ENCODE results near the gene MEF2C.

Gene MEF2C

DNA sequence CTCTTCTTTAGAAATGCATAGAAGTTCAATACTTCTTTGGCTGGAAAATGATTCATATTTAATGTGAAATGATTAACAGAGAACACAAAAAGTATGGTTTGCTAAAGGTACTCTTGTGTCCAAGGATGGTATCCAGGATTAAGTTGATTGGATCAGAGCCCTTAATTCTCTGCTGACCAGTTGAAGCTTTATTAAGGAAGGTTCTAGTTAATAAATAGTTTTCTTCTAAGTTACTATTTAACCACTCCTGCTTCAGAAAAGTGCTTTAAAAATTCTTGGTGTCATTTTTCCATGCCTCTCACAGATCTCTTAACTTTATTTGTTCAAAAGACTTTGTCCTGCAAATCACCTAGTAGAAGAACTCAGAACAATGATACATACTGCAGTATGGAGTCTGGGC, 134.3 kb downstream of the MEF2C start:
- no peak for DNase-seq

DNA sequence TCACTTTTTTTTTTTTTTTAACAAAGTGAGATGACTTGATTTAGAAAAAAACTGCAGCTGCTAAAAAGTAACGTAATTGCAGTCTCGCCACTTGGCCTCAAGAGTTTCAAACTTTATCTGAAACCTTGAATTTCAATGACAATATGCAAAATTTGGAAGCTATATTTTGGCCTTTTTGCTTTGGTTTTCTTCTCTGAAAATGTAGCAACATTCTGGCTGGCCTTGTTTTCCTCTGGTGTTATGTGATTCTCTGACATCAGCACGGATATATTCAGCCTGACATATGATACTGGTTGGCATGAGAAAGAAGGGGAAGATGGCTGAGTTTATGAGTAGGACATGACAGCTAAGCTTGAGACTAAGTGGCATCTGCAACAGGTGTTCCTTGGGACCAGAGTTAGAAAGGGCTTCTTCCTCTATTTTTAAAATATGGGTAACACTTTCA, 136.5 kb downstream of the MEF2C start:
- no peak for DNase-seq

DNA sequence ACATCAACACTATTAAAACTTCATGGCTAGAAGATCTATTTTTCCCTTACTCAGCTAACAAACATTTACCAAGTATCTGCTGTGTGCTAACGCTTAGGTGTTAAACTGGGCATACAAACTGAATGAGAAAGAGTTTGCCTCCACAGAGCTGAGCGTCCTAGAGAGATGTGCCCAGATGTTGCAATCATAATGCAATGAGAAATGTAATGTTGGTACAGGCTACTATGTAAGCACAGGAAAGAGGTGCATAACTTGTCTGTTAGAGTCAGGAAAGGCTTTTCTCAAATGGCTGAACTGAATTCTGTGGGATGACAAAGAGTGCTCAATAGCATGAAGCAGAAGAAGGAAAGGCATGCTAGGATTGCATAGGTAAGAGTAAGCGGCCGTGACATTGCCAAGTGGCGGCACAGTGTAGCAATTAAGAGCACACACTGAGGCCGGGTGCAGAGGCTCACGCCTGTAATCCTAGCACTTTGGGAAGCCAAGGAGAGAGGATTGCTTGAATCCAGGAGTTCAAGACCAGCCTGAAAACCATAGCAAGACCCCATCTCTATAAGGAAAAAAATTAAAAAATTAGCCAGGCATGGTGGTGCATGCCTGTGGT, 137.8 kb downstream of the MEF2C start:
- DNase-seq = no peak

DNA sequence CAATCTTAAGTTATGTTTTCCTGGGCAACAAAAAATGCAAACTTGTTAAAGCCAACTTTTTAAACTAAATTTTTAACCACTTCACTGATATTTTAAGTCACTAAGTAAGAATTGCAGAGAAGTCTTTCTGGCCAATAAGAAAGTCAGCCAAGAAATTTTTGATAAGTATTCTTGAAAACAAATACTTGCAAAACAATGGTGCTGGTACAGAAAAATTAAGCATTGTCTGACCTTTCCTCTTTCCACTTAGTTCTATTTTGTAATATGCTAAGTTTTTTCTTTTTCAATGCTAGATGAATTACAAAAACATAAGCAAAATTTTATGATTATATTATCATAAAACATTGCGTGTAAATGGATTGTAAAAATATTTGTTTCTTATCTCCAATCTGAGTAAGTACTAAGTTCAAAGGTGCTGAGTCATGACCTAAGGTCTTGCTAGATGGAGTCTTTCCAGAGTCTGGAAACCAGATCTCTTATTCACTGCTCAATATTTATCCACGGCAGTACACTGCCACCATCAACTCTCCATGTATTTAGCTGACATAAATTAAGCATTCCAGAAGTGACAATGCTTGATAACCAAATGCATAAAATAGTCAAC, 139.7 kb downstream of the MEF2C start:
- DNase-seq = no peak

DNA sequence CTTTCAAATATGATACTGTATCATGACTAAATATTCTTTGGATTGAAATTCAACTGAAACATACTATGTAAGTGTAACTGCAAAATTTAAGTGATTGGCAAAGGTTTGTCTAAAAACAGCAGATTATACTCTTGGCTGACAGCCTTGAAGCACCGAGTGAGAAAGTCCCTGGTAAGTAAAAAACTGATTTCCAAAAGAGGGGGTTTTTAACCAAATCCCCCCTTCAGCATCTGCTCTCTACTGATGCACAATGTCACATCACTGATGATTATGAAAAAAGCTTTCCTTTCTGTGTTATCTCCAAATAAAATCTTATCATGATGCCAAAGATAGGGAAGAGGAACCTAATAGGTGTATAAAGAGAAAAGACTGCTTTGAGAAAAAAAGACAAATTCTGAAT, 141.0 kb downstream of the MEF2C start:
- no peak for DNase-seq

DNA sequence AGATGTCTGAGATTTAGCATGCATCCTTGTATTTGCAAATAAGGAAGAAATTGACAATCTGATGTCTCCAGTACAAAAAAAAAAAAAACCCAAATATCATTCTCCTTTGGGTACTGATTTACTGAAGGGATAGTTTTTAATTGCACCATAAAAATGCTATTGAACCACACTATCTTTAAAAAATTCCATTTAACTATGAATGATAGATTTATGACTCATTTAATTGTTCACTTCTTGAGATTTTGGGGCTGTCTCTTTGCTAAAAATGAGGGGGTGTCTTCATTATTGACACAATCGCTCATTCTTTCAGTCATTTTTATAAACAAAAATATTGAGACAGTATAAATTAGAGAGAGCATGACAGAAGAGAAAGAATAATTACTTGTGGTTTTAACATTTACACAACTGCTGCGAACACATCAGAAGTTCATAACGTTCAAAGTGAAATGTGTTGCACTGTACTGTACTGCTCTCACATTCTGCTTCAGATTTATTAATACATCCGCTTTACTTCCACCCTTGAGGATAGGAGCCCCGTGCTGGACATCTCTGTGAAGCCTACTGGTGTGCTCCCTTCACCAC, 142.3 kb downstream of the MEF2C start:
- no peak for DNase-seq

DNA sequence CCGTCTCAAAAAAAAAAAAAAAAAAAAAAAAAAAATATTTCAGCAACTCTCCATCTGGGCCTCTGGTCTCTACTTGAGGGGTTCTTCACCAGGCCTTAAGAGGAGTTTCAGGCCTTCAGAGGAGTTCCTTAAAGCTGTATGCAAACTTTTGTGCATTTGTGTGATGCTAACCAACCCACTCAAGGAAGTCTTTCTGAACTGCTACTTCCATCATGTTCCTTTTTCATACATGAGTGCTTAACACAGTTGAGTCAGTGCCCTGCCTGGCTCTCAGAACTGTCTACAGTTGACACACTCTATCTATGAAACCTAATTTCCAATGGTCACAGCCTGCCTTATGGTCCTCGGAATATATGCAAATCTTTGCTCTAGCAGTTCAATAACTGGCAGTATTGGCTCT, 146.5 kb downstream of the MEF2C start:
- DNase-seq = no peak

DNA sequence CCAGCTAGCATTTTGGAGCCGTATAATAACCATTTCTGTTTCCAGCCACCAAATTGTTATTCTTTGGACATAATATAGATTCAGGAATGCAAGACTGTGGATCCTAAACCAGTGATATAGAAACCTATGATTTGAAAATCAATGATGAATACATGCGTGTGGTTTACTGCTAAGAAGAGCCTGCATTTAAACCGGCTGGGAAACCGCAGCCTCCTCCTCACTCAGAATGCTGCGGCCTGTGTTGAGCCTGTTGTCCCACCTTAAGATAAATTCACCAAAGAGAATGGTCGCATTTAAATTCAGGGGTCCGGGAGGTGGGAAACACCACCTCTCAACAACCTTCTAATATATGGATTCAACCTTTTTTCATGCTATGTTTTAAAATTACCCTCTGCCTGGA, 148.0 kb downstream of the MEF2C start:
- DNase-seq = no peak

DNA sequence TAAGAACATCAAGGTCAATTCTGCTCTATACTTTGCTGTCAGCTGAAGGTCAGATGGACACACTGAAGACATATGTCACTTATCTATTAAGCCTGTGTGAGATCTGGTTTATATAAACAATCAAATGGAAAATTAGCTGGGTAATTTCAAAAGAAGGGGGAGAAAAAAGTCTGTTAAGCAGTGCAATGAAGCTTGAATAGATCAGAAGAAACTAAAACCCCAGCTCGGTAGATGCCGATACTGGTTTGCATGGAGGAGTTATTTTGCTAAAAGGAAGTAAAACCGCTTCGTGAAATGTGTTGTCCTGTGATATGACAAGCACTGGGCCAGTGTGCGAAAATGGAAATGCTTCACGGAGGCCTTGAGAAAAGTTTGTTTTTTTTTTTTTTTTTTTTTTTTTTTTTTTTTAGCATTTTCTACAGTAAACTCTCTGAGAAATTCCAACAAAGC, 148.8 kb downstream of the MEF2C start:
- peak in 1 of 5 experiments; percentile 16 for DNase-seq

DNA sequence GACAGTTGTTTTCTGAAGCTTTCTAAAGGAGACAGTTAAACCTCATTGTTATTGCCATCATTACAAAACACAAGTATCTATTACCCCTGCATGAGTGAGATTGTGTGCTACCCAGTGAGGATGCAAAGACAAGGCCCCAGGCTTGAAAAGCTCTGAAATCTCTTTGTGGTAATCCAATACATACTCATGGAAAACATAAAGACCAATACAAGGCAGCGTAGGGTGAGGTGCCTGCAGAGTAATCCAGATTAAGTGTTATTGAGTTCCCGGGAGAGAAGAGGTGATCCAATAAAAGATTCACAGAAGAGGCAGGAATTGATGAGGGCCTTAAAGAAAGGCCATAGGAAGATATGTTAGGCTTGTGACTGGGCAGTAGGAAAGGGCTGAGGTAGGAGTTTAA, 150.1 kb downstream of the MEF2C start:
- no peak for DNase-seq

DNA sequence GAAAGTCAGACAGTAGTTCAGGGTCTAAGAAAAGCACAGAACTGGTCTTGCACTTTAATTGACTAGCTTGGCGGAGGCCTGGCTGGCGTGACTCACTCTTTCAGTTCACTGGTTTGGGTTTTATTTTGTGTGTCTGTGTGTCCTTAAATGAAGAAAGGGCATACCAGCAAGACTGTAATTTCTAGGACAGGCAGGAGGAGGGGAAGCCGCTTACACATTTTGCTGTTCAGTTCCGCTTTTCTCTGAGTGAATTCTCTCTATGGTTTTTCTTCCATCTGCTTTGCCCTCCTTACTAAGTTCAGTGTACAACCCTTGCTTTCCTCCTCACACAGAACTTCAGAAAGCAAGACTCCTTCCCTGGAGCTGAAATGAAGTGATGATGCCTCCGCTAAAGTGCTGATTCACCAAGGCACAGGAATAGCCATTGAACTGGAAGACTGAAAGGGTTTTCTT, 150.8 kb downstream of the MEF2C start:
- no peak for DNase-seq

DNA sequence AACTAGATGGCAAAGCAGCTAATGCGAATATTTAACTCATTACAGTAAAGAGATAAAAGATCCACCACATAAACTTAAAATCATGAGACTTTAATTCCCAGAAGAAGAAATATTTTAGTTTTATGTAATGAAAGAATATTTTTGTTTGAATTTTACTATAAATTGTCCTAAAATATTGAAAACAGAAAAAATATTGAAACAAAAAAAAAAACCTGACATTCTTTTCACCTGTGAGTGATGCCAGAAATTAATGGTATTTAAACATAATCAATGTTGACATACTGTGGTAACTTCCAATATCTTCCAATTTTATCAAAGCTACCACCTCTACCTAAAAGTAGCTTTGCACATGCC, 153.2 kb downstream of the MEF2C start:
- no peak for DNase-seq

DNA sequence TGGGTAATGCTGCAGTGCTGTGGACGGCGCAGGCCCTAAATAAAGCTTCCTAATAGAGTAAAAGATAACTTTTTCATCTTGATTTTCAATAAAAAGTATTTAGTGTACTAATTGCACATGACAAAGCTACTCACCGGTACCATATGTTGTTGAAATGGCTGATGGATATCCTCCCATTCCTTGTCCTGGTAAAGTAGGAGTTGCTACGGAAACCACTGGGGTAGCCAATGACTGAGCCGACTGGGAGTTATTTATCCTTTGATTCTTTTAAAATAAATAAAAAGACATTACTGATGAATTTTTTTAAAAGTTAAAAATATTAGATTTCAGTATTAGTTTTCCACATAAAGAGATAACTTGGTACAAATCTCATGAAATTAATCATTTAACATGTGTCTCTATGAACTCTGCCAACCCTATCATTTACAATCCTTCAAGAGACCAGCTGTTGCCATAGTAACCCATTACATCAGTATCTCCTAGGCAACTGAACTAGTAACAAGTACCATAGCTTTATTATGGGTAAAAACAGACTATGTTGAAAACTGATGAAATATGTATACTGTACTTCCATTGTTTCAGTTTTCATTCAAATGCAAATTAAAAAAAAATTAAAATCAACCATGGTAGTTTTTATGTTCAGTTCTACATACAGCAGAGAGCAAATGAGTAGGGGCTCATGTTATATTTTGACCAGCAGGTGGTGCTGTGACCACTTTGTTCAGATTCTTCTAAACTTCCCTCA, 153.7 kb downstream of the MEF2C start:
- peak in 4 of 5 experiments; percentile 16 to 61 (median 20) for DNase-seq

DNA sequence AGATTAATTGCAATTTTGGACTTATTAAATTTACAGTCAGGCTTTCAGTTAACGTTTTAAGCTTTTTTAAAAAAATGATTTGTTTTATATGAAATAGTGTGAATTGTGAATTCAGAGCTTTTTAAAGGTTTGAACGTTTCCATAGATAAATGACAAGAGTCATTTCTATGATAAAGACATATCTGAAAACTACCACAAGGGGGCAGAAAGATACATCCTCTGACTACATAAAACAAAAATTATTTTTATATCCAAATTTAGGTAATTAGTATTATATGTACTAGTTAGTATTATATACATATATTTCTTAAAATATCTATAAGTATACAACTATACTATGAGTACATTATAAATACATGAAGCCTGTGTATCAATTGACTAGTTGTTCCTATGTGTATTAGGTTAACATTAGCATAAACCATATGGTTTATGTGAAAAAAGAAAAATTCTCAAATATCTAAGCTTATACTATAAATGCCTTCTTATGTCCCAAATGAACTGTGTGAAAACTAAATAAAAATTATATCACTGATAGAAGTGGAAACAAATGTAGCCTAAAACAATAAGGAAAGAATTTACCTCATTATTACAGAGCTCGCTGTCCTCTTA, 155.2 kb downstream of the MEF2C start:
- peak in 1 of 5 experiments; percentile 11 for DNase-seq

DNA sequence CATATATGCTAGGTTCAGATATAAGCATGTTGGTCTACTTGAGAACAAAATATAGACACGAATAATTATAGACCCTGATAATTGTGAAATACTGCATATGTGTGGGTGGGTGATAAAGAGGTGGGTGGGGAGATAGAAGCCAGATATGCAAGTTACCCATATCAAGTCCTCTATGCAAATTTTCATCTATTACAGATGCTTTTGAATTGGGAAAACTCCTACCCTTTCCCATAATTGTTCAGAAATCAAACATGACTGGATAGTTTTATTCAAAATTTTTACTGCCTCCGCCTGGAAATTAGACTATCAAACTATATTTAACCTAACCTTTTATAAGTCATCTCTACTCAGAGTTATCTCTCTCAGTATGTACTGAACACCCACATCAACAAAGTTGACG, 157.5 kb downstream of the MEF2C start:
- DNase-seq = no peak

DNA sequence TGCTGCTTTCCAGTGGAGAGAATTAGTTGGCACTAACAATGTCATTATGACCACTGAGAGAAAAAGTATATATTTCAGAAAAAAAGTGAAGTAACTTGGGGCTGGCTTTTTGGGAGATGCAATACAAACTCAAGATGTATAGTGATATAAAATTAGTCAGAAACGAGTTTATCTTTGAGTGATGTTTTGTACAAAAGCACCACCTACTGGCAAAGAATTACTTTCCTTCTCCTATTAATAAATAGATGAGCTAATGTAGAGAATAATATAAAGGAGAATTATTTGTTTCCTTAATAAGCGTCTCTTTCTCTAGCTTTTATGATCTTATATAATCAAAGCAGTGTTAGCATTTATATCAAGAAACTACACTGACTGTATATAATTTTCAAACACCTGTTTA, 158.8 kb downstream of the MEF2C start:
- DNase-seq = no peak

DNA sequence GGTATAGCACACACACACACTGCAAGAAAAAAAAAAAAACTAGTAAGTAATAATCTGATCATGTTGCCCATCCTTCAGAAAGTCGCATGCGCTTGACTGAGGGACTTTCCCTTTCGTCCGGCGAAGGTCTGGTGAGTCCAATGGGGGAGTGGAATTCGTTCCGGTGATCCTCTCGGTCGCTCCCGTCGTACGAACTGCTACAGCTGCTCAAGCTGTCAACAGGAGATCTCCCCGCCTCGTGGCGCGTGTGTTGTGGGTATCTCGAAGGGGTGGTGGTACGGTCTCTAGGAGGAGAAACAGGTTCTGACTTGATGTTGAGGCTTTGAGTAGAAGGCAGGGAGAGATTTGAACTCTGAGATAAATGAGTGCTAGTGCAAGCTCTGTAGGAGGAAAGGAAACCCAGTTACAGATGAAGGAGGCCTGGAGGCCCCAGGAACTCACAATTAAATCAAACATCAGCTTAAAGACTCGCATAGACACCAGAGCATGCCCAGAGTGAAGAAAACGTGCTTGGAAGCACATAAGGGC, 160.4 kb downstream of the MEF2C start:
- no peak for DNase-seq

DNA sequence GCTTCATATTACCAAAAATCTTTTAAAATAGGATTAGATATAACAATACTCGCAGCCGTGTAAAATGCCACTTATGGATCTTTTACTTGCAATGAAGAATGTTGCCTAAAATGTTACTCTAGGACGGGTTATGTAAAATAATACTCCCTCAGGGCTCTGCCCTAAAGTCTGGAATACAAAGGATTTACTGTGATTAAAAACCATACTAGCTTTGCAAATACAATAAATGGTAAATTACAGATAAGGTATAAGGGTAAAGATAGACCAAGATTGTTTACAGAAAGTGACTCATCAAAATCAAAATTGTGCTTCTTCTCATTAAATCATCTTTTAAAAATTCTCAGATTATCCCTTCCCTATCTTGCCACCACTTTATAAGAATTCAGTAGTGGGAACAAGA, 163.6 kb downstream of the MEF2C start:
- no peak for DNase-seq

DNA sequence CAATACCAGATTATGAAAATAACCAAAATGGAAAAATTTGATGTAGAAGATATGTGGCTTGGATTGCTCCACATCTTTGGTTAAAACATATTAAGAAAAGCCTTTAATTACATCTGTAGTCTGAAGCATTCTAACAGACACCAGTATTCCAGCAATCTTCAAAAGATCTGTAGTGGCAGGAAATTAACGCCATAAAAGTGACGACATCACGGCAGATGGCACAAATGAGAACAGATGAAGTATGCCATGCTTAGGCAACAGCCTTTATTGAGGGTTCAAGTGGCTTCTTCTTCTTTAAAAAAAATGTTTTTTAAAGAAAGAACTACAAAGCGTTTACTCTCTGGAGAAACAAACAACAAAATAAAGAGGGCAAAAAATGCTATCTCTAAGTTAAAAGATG, 164.2 kb downstream of the MEF2C start:
- DNase-seq = no peak

DNA sequence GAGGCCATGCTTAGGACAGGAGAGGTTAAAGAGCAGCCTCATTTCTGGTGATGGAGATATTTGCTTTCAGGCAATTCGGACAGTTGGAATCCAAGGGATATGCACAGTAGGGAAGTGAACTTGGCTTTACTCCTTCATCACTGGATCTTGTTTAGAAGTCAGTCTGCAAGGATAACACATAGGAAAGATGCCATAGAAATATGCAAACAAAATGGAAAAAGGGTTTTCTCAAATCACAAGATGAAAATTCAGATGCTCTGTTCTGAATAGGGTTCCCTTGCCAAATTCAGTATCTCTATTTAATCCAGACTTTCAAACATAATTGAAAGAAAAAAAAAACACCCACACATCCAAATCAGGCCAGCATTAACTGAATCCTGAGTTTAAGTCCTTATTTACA, 166.9 kb downstream of the MEF2C start:
- no peak for DNase-seq

DNA sequence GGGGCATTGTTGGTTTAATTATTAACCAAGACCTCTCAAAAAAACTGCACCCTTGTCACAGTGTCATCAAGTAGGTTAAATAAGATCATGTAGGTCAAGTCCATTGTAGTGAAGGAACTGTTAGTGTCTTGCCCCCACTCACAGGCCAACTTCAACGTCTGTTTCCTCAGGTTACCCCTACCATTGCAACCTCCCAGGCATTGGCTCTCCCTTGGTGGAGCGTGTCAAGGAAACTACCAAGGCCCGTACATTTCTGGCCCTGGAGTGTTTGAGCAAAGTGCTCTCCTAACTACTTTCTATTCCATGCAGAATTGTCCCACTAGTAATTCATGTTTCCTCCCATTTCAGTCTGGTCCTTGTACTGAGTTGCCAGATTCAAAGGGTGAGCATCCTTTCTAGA, 167.5 kb downstream of the MEF2C start:
- no peak for DNase-seq

DNA sequence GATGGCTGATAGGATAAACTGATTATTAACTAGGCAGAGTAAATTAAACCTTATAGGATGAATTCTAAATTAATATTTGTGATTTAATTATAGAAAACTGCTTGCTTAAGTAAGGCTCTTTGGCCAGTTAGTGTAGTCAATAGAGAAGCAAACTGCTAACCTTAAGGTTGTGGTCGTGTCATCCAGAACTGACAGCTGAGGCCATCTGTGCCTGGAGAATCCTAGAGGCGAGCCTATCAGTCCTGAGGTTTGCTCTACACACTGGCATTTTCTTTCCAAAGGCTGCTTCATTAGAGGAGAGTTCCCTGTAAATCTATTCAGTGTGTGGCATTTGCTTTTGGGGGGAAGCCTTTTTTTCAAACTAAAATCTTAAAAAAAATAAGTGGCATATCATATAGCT, 169.2 kb downstream of the MEF2C start:
- no peak for DNase-seq

Data from T-helper 2 cell (primary cell).